ENCODE data around the gene ECE2.
A peak's percentile ranks its signal among the peaks of the same experiment; 100 is the strongest.

The ECE2 gene

GRCh38 chr3:184240384-184241140, 35.3 kb upstream of the ECE2 start:
- no peak overlapping the region for H3K4me3 ChIP-seq (ENCODE audit: control insufficient read depth, low read depth, low read length)
- TF ChIP-seq, protein P1, sequence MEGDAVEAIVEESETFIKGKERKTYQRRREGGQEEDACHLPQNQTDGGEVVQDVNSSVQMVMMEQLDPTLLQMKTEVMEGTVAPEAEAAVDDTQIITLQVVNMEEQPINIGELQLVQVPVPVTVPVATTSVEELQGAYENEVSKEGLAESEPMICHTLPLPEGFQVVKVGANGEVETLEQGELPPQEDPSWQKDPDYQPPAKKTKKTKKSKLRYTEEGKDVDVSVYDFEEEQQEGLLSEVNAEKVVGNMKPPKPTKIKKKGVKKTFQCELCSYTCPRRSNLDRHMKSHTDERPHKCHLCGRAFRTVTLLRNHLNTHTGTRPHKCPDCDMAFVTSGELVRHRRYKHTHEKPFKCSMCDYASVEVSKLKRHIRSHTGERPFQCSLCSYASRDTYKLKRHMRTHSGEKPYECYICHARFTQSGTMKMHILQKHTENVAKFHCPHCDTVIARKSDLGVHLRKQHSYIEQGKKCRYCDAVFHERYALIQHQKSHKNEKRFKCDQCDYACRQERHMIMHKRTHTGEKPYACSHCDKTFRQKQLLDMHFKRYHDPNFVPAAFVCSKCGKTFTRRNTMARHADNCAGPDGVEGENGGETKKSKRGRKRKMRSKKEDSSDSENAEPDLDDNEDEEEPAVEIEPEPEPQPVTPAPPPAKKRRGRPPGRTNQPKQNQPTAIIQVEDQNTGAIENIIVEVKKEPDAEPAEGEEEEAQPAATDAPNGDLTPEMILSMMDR (conservative IDR thresholded peaks at IDR 0.05; ENCODE audit: control insufficient read depth, insufficient read depth, low read depth, low read length) = peak; percentile 2
- DNase-seq (ENCODE audit: low read depth) = peak; percentile 30

GRCh38 chr3:184241141-184241446, 34.7 kb upstream of the ECE2 start:
- H3K4me3 ChIP-seq (ENCODE audit: control insufficient read depth, low read depth, low read length) = no peak overlapping the region
- DNase-seq (ENCODE audit: low read depth) = no peak
- TF ChIP-seq, protein P1 (conservative IDR thresholded peaks at IDR 0.05; ENCODE audit: control insufficient read depth, insufficient read depth, low read depth, low read length) = no peak

- TF ChIP-seq, protein P1 (conservative IDR thresholded peaks at IDR 0.05; ENCODE audit: control insufficient read depth, insufficient read depth, low read depth, low read length) = peak; percentile 40
These were observed 34.1 kb upstream of the ECE2 start for GRCh38 chr3:184241447-184242296.

GRCh38 chr3:184242297-184242685, 33.5 kb upstream of the ECE2 start:
- no peak for DNase-seq (ENCODE audit: low read depth)
- H3K4me3 ChIP-seq (ENCODE audit: control insufficient read depth, low read depth, low read length) = no peak overlapping the region
- TF ChIP-seq, protein P1 (conservative IDR thresholded peaks at IDR 0.05; ENCODE audit: control insufficient read depth, insufficient read depth, low read depth, low read length) = no peak

More at GRCh38 chr3:184241447-184242296, 34.1 kb upstream of the ECE2 start:
- peak; percentile 33 for DNase-seq (ENCODE audit: low read depth)
- H3K4me3 ChIP-seq (ENCODE audit: control insufficient read depth, low read depth, low read length) = no peak overlapping the region

DNA sequence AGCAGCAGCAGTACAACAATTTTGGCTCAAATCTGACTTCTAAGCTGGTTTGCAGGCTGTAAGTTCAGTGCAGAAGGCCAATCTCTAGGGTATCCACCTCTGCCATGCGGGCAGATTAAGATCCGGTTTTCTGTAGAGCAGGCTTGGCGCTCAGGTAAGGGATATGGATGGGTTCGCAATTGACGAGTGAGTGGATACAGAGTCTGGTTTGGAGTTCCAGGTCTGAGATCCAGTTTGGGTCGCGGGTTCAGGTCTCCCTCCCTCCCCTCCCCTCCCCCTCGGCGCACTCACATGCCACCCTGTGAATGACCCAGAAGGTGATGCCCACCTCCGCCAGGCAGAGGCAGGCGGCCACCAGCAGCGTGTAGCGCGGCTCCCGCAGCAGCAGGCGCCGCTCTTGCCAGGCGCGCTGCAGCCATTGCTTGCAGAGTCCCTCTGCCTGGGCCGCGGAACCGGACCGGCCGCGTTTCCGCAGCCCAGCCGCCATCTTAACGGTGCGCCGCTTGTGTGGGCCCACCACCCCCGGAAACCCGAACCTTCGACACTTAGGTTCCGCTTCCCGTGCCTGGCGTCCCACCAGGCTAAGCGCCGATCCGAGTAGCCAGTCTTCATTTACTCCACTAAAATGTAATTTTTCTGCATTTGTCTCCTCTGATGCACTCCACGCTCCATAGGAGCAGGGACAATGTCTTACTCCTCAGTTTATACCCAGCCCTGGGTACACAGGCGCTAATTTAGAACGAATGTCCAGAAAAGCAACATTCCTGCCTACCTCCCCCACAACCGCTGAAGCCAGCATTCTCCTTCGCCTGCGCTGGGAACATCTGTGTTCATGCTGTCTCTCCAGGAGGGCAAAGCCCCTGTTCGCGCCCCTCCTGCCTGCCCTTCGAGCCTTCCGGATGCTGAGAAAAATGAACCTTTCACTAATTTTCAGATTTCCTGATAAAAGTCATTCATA, 27.1 kb upstream of the ECE2 start, which contains the start of gene ALG3:
Gene ALG3, minus strand, starts transcription at position 509 of the 958 bp plus-strand sequence. Its CDS starts 22 bp downstream, at position 487.
- peak; percentile 87 for DNase-seq (ENCODE audit: low read depth)
- TF ChIP-seq, protein P1 (conservative IDR thresholded peaks at IDR 0.05; ENCODE audit: control insufficient read depth, insufficient read depth, low read depth, low read length) = no peak
- H3K4me3 ChIP-seq (ENCODE audit: control insufficient read depth, low read depth, low read length) = peak within 1 kb of the TSS; percentile 99
